NT2/D1 (cell line): ENCODE results near the gene SLC39A13.

ENCODE experiments used
- DNase-seq: peaks from one replicate; pipeline ENCODE4 v3.0.0-alpha.2; 2011; ENCODE audit warnings: low read depth, low spot score
- H3K27me3 ChIP-seq: 2 replicates; pipeline ENCODE4 v1.6.0; 2011; ENCODE audit warnings: mild to moderate bottlenecking; ENCODE audit not compliant: insufficient read length, insufficient read depth
- H3K36me3 ChIP-seq: 2 replicates; pipeline ENCODE4 v1.6.1; 2011; ENCODE audit warnings: mild to moderate bottlenecking, low read length, mixed read lengths; ENCODE audit not compliant: insufficient read depth, insufficient read length
- H3K4me1 ChIP-seq: 2 replicates; pipeline ENCODE4 v1.5.1; 2011; ENCODE audit not compliant: insufficient read depth, insufficient read length
- H3K4me3 ChIP-seq: 2 replicates; pipeline ENCODE4 v1.5.1; 2011; ENCODE audit warnings: low read depth; ENCODE audit not compliant: insufficient read length
- H3K9ac ChIP-seq: 2 replicates; pipeline ENCODE4 v1.6.0; 2011; ENCODE audit warnings: low read depth; ENCODE audit not compliant: insufficient read length
- H3K9me3 ChIP-seq: 2 replicates; pipeline ENCODE4 v1.5.1; 2011; ENCODE audit warnings: mild to moderate bottlenecking, low read length; ENCODE audit not compliant: insufficient read depth
- SUZ12 ChIP-seq: IDR thresholded peaks from 2 replicates; pipeline ENCODE4 v1.6.1; 2011; ENCODE audit not compliant: insufficient read length, insufficient read depth; ENCODE audit errors: extremely low read depth
- YY1 ChIP-seq: IDR thresholded peaks from 2 replicates; pipeline ENCODE4 v1.6.1; 2011; ENCODE audit not compliant: insufficient read length, insufficient read depth
- ZNF274 ChIP-seq: IDR thresholded peaks from 2 replicates; pipeline ENCODE4 v1.6.1; 2011; ENCODE audit warnings: mild to moderate bottlenecking, low read depth, low read length

SLC39A13 gene

DNA sequence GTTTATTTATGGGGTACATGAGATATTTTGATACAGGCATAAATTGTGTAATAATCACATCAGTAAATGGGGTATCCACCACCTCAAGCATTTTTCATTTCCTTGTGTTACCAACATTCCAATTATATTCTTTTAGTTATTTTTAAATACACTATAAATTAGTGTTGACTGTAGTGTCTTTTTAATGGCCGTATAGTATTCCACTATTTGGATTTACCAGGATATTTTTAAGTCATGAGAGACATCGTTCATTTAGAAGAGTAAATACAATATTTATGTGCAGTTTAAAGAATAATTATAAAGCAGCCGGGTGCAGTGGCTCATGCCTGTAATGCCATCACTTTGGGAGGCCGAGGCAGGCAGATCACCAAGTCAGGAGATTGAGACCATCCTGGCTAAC is 23.9 kb upstream of the SLC39A13 start:
- no peak for DNase-seq
- no peak overlapping the region for H3K4me3 ChIP-seq
- H3K9me3 ChIP-seq: no peaks in the 10 kb centered on the region
- no peak overlapping the region for H3K9ac ChIP-seq
- no peaks in the 10 kb centered on the region for H3K27me3 ChIP-seq
- H3K36me3 ChIP-seq: no peaks in the 10 kb centered on the region
- TF ChIP-seq SUZ12 (no peak), ZNF274 (no peak), YY1 (no peak)
- peaks cover 10% of the 10 kb centered on the region for H3K4me1 ChIP-seq

DNA sequence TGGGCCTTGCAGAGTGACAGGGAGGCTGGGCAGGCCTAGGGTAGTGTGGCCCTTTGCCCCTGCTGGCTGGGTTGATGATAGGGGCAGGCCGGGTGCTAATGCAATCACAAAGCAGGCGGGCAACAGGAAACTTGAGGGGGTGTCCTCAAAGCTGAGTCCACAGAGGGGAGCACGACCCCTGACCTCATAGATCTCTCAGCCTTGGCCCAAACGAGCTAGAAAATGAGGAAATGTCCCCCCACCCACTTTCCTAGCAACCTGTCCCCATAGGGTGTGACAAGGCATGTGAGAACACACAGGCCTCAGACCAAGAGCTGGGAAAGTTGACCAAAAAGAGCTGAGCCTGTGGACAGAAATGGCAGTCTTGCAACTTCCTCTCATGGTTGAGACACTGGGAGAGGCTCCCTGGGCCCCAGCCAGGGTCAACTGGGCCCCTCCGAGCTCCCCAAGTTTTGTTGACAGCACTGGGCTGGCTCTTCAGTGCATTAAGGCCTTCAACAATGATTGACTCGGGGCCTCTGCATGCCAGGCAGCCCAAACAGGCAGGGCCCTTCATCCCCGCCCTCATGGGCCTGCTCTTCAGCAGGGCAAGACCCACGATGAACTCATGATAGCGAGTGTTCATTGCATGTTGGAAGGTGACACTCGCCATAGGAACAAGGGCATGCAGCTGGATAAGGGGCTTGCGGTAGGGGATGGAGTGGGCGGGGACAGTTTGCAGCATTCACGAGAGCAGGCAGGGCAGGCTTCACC is 20.3 kb upstream of the SLC39A13 start:
- Histone ChIP-seq H3K36me3 (no peaks in the 10 kb centered on the region), H3K27me3 (no peaks in the 10 kb centered on the region), H3K9ac (no peak overlapping the region), H3K9me3 (no peaks in the 10 kb centered on the region), H3K4me3 (no peak overlapping the region), H3K4me1 (peaks cover 19% of the 10 kb centered on the region)
- TF ChIP-seq ZNF274 (no peak), YY1 (no peak), SUZ12 (no peak)
- no peak for DNase-seq

DNA sequence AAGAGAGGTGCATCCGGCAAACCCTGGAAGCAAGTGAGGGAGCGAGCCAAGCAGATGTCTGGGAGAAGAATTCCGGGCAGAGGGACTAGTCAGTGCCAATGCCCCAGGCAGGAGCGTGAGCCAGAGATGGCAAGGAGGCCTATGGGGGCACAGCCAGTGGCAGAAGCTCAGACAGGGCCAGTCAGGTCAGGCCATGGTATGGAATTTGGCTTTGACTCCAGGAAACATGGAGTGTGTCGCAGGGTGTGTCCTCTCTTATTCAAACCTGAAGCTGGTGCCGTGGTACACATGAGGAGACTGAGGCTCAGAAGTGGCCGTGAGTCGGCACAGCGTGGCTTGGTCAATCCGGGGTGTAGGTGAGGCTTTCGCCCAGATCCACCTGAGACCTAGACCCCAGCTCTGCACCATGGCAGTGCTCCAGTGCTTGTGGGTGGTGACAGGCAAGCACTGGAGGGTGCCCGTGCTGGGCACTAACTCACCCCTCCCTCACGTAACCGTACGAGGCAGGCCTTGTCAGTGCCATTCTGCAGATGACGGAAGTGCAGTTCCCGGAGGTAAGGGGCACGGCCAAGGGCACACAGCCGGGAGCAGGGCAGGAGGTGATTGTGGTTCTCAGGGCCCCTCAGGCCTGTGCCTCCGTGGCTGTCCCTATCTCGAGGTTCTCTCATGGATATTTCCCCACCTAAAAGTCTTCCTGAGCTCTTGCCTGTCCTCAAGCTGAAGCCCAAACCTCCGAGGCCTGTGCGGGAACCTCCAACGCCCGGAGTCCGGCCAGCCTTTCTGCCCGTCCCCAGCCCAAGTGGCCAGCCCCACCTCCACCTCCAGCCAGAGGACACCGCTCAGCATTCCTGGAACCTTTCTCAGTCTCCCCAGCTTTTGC is 19.5 kb upstream of the SLC39A13 start:
- H3K27me3 ChIP-seq: no peaks in the 10 kb centered on the region
- TF ChIP-seq YY1 (no peak), SUZ12 (no peak), ZNF274 (no peak)

DNA sequence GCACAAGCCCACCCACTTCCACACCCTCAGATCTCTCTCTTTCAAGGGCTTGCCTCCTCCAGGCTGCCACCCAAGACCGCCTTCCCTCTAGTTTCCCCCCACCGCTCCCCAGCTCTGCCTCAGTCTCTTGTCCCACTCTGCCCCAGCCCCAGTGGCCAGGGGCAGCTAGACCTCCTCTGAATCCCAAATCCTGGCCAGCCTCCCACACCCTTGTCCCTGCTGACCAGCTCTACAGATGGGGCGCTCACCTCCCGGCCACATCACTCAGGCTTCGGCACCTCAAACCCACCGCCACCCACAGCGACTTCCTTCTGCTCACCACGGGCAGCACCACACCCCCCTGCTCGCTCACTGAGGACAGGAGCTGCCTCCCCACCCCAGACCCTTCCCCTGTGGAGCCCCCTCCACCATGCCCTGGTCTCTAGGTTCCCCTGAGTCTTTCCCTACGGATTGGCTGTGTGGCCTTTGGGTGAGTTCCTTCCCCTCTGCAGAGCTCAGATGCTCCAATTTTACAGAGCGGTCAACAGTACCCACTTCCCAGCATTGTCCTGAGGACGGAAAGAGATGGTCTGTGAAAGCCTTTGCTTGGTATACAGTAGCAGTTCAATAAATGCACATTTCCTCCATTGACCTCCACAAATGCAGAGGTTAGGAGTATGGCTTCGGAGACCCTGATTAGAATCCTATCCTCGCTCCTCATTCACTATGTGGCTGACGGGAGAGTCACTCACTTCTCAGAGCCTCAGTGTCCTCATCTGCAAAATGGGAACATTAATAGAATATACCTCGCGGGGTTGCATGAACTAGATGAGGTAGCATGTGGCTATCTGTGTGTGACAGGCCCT is 18.6 kb upstream of the SLC39A13 start:
- H3K4me1 ChIP-seq: peaks cover 32% of the 10 kb centered on the region
- H3K4me3 ChIP-seq: no peak overlapping the region
- DNase-seq: no peak
- H3K27me3 ChIP-seq: no peaks in the 10 kb centered on the region
- H3K9ac ChIP-seq: no peak overlapping the region
- TF ChIP-seq YY1 (no peak), ZNF274 (no peak), SUZ12 (no peak)
- no peaks in the 10 kb centered on the region for H3K36me3 ChIP-seq
- no peaks in the 10 kb centered on the region for H3K9me3 ChIP-seq

More for the DNA sequence above, 19.5 kb upstream of the SLC39A13 start:
- DNase-seq: no peak
- H3K9ac ChIP-seq: no peak overlapping the region
- H3K4me3 ChIP-seq: no peak overlapping the region
- H3K36me3 ChIP-seq: no peaks in the 10 kb centered on the region
- H3K9me3 ChIP-seq: no peaks in the 10 kb centered on the region
- peaks cover 25% of the 10 kb centered on the region for H3K4me1 ChIP-seq

DNA sequence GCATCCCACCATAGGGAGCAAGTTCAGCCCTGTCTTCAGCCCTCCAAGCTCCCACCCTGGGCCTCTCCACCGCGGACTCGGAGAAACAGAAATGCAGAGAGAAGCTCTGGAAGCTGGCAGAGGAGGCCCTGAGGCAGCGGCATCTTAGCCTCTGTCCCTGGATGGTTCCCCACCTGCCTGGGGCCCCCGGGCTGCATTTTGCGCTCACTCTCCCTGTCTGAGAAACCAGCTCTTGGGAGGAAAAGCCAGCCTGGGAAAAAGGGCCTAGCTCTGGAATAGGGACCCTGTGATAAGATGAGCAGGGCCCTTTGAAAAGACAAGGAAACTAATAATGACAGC is 18.0 kb upstream of the SLC39A13 start:
- Histone ChIP-seq H3K27me3 (no peaks in the 10 kb centered on the region), H3K4me1 (peaks cover 32% of the 10 kb centered on the region), H3K36me3 (no peaks in the 10 kb centered on the region), H3K9ac (no peak overlapping the region), H3K9me3 (no peaks in the 10 kb centered on the region), H3K4me3 (no peak overlapping the region)
- TF ChIP-seq SUZ12 (no peak), YY1 (no peak), ZNF274 (no peak)
- DNase-seq: no peak

DNA sequence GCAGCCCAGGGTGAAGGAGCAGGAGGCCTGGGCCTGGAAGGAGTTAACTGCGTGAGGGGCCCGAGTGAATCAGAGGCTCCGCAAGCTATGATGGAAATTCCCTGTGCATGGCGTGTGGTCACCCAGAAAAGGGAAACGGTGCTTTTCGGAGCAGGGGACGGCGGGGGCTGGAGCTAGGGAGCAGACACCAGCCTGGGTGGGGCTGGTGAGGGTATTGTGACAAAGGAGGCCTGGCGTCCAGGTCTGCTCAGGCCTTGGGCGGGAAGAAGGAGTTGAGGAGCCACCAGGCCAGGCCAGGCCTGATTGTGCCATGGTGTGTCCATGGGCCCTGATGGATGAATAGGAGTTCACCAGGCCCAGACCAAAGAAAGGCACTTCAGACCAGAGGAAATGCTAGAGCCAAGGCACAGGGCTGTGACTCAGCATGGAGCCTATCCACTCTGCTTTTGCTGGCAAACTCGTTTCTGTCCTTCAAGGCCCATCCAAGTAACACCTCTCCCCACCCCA is 17.3 kb upstream of the SLC39A13 start:
- no peak for DNase-seq
- Histone ChIP-seq H3K27me3 (no peaks in the 10 kb centered on the region), H3K36me3 (no peaks in the 10 kb centered on the region), H3K9ac (no peak overlapping the region), H3K4me1 (peaks cover 33% of the 10 kb centered on the region), H3K4me3 (no peak overlapping the region), H3K9me3 (no peaks in the 10 kb centered on the region)
- no peak for TF ChIP-seq SUZ12
- no peak for TF ChIP-seq YY1
